DMS53 (cell line): ENCODE data around the gene XYLT1.

Source experiments
- DNase-seq: peaks from one replicate; lab custom pipeline; 2025; lab: John Stamatoyannopoulos, UW

XYLT1 gene

GRCh38 chr16:17144431-17144830 is 326.3 kb downstream of the XYLT1 start:
- no peak for DNase-seq

- DNase-seq = no peak
Measured at GRCh38 chr16:17143546-17144419, 327.0 kb downstream of the XYLT1 start.

GRCh38 chr16:17138801-17139200 is 332.0 kb downstream of the XYLT1 start:
- no peak for DNase-seq

- no peak for DNase-seq
Measured at GRCh38 chr16:17135439-17135838, 335.3 kb downstream of the XYLT1 start.

- DNase-seq = no peak
Measured at GRCh38 chr16:17134586-17134985, 336.2 kb downstream of the XYLT1 start.

GRCh38 chr16:17133851-17134250 is 336.9 kb downstream of the XYLT1 start:
- DNase-seq = no peak

- DNase-seq = no peak
Measured at GRCh38 chr16:17131351-17131750, 339.4 kb downstream of the XYLT1 start.

- no peak for DNase-seq
Measured at GRCh38 chr16:17130733-17131132, 340.0 kb downstream of the XYLT1 start.

GRCh38 chr16:17129971-17130370 is 340.8 kb downstream of the XYLT1 start:
- no peak for DNase-seq

GRCh38 chr16:17128791-17129190 is 342.0 kb downstream of the XYLT1 start:
- DNase-seq = no peak

- no peak for DNase-seq
Measured at GRCh38 chr16:17126156-17126555, 344.6 kb downstream of the XYLT1 start.

- DNase-seq = no peak
Measured at GRCh38 chr16:17125671-17126070, 345.1 kb downstream of the XYLT1 start.

GRCh38 chr16:17117906-17118577 is 352.7 kb downstream of the XYLT1 start:
- DNase-seq = no peak

GRCh38 chr16:17116595-17117322 is 354.0 kb downstream of the XYLT1 start:
- no peak for DNase-seq

GRCh38 chr16:17109413-17109812 is 361.3 kb downstream of the XYLT1 start:
- DNase-seq = no peak

GRCh38 chr16:17108596-17108995 is 362.2 kb downstream of the XYLT1 start:
- DNase-seq = no peak

GRCh38 chr16:17107450-17107849 is 363.3 kb downstream of the XYLT1 start:
- DNase-seq = no peak

GRCh38 chr16:17106243-17106791 is 364.4 kb downstream of the XYLT1 start:
- no peak for DNase-seq

- no peak for DNase-seq
Measured at GRCh38 chr16:17105239-17105797, 365.4 kb downstream of the XYLT1 start.

- DNase-seq = no peak
Measured at GRCh38 chr16:17104654-17105053, 366.1 kb downstream of the XYLT1 start.

GRCh38 chr16:17103216-17103615 is 367.5 kb downstream of the XYLT1 start:
- no peak for DNase-seq

- DNase-seq = peak; percentile 22
Measured at GRCh38 chr16:17101646-17102045, 369.1 kb downstream of the XYLT1 start.
